HepG2 (cell line): Measurements from ENCODE around the gene DAPK1. TPM values are rescaled to one million over a fixed set of nuclear protein-coding genes. Genes with fewer than 3 reads are reported as not detected.

Experiments
- ATAC-seq: fragments of 200-7000 bp; cut with Tn5 transposase; 3 replicates; pipeline ENCODE4 v1.9.1; 2020; ENCODE audit warnings: mild to moderate bottlenecking, moderate library complexity
- BruUV-seq: library from RNA; stranded (reverse); fragments of 400-500 nt; replicated peaks from 2 replicates; lab custom pipeline; 2021; lab: Mats Ljungman, UMichigan
- CTCF ChIA-PET: fragments of 300-600 bp; formaldehyde crosslinking; extraction: SDS; loops from one replicate; lab custom pipeline; 2021; ENCODE audit warnings: low total read pairs, inconsistent platforms, low intra/inter-chr PET ratio; lab: Yijun Ruan, JAX
- POLR2A ChIA-PET: fragments of 350-600 bp; sonication (Branson Sonifier 250); formaldehyde crosslinking; loops from one replicate; lab custom pipeline; 2020; ENCODE audit warnings: antibody characterized with exemption, inconsistent platforms; lab: Yijun Ruan, JAX
- DNase-seq: peaks from one replicate; pipeline ENCODE4 v3.0.0-alpha.2; 2015; ENCODE audit warnings: low spot score
- FAIRE-seq: peaks from 3 replicates; lab custom pipeline; 2011; peaks lifted over from hg19 to GRCh38; lab: Jason Lieb, UNC
- H2AFZ ChIP-seq: one replicate; pipeline ENCODE4 v1.6.1; 2011; ENCODE audit warnings: low read length, inconsistent platforms
- H3K27ac ChIP-seq: fragments of 300-600 bp; 3 replicates; pipeline ENCODE4 v1.8.0; 2011; ENCODE audit warnings: mixed run types, mild to moderate bottlenecking, mixed read lengths, low read length, inconsistent platforms; ENCODE audit not compliant: insufficient read depth; ENCODE audit errors: extremely low read length
- H3K27me3 ChIP-seq, 2 experiments: fragments of 200-600 bp in 1 of 2; 2 replicates in 1 of 2; 3 replicates in 1 of 2; pipeline versions ENCODE4 v1.6.0 to v1.8.0; 2011; ENCODE audit warnings: low read length in 2 of 2, mild to moderate bottlenecking in 2 of 2, moderate library complexity in 2 of 2, inconsistent platforms in 1 of 2; ENCODE audit not compliant: insufficient read depth in 2 of 2, control insufficient read depth in 1 of 2
- H3K36me3 ChIP-seq, 2 experiments: fragments of 200-600 bp in 1 of 2; replicated peaks in 1 of 2; 2 replicates in 1 of 2; 3 replicates in 1 of 2; pipeline versions ENCODE4 v1.5.1 to v1.8.0; 2011; ENCODE audit warnings: low read length in 2 of 2, inconsistent platforms in 1 of 2; ENCODE audit not compliant: insufficient read depth in 2 of 2, control insufficient read depth in 1 of 2
- H3K4me1 ChIP-seq: 2 replicates; pipeline ENCODE4 v1.5.1; 2012; ENCODE audit warnings: low read length, inconsistent platforms; ENCODE audit not compliant: insufficient read depth
- H3K4me2 ChIP-seq: 2 replicates; pipeline ENCODE4 v1.6.0; 2011; ENCODE audit warnings: low read depth, low read length, inconsistent platforms
- H3K4me3 ChIP-seq, 3 experiments: fragments of 200-600 bp in 1 of 3; sonication (generic), shearing (Covaris generic) in 1 of 3; replicated peaks in 1 of 3; 2 replicates each; pipeline ENCODE4 v1.5.1; 2011 to 2016; ENCODE audit warnings: low read length in 3 of 3, inconsistent platforms in 2 of 3, low read depth in 2 of 3, mild to moderate bottlenecking in 2 of 3, control low read depth in 1 of 3, mixed read lengths in 1 of 3; ENCODE audit not compliant: insufficient read depth in 1 of 3
- H3K79me2 ChIP-seq: one replicate; pipeline ENCODE4 v1.6.1; 2011; ENCODE audit warnings: low read length, inconsistent platforms; ENCODE audit not compliant: insufficient read depth
- H3K9ac ChIP-seq: 2 replicates; pipeline ENCODE4 v1.6.0; 2011; ENCODE audit warnings: mild to moderate bottlenecking, low read depth, low read length, inconsistent platforms; ENCODE audit not compliant: insufficient read depth
- H3K9me3 ChIP-seq: 2 replicates; pipeline ENCODE4 v1.5.1; 2012; ENCODE audit warnings: mild to moderate bottlenecking, low read length
- H4K20me1 ChIP-seq: 2 replicates; pipeline ENCODE4 v1.6.0; 2011; ENCODE audit warnings: inconsistent platforms, mild to moderate bottlenecking, low read length, moderate library complexity; ENCODE audit not compliant: insufficient read depth
- ASH2L ChIP-seq: fragments of 300-600, 200-600 bp; sonication (generic); IDR thresholded peaks from 2 replicates; pipeline ENCODE4 v1.7.0; 2017; ENCODE audit warnings: low read depth, mild to moderate bottlenecking, moderate library complexity, mixed read lengths, low read length; ENCODE audit not compliant: insufficient read length
- FOSL2 ChIP-seq: sonication (generic); formaldehyde crosslinking; IDR thresholded peaks from 2 replicates; pipeline ENCODE4 v1.4.0; 2020; ENCODE audit warnings: missing genetic modification reagents
- GATA4 ChIP-seq: sonication (generic); IDR thresholded peaks from 2 replicates; pipeline ENCODE4 v1.6.1; 2016; ENCODE audit warnings: antibody characterized with exemption, low read depth, borderline replicate concordance
- GMEB1 ChIP-seq: sonication (generic); formaldehyde crosslinking; IDR thresholded peaks from 2 replicates; pipeline ENCODE4 v1.5.1; 2020; ENCODE audit warnings: missing genetic modification reagents, mild to moderate bottlenecking, borderline replicate concordance
- KLF11 ChIP-seq: IDR thresholded peaks from 2 replicates; pipeline ENCODE4 v1.6.1; 2016; ENCODE audit warnings: missing compliant biosample characterization
- KLF6 ChIP-seq: IDR thresholded peaks from 2 replicates; pipeline ENCODE4 v1.8.0; 2016; ENCODE audit warnings: missing biosample characterization, missing genetic modification reagents
- NFE2 ChIP-seq: sonication (generic); formaldehyde crosslinking; IDR thresholded peaks from 2 replicates; pipeline ENCODE4 v1.4.0; 2020; ENCODE audit warnings: missing genetic modification reagents
- RAD21 ChIP-seq: fragments of 450-650 bp; formaldehyde crosslinking; IDR thresholded peaks from 2 replicates; pipeline ENCODE4 v1.5.0; 2020; ENCODE audit warnings: mild to moderate bottlenecking
- REL ChIP-seq: sonication (generic); formaldehyde crosslinking; conservative IDR thresholded peaks from 2 replicates; pipeline ENCODE4 v1.8.0; 2022; ENCODE audit warnings: mild to moderate bottlenecking, missing genetic modification reagents, moderate library complexity
- SNAI1 ChIP-seq: sonication (generic); formaldehyde crosslinking; IDR thresholded peaks from 2 replicates; pipeline ENCODE4 v1.5.0; 2020; ENCODE audit warnings: mild to moderate bottlenecking, missing genetic modification reagents, borderline replicate concordance
- ZBTB21 ChIP-seq: sonication (generic); formaldehyde crosslinking; IDR thresholded peaks from 2 replicates; pipeline ENCODE4 v1.4.0; 2020; ENCODE audit warnings: missing genetic modification reagents
- ZFP36L2 ChIP-seq: sonication (generic); formaldehyde crosslinking; IDR thresholded peaks from 2 replicates; pipeline ENCODE4 v1.4.0; 2020; ENCODE audit warnings: missing genetic modification reagents
- ZNF329 ChIP-seq: sonication (generic); formaldehyde crosslinking; IDR thresholded peaks from 2 replicates; pipeline ENCODE4 v1.9.0; 2021; ENCODE audit warnings: low read depth, mild to moderate bottlenecking, missing genetic modification reagents
- ZNF337 ChIP-seq: sonication (generic); formaldehyde crosslinking; IDR thresholded peaks from 2 replicates; pipeline ENCODE4 v1.5.1; 2020; ENCODE audit warnings: missing genetic modification reagents, low read depth, mild to moderate bottlenecking, borderline replicate concordance
- ZNF530 ChIP-seq: sonication (generic); formaldehyde crosslinking; IDR thresholded peaks from 2 replicates; pipeline ENCODE4 v1.5.0; 2020; ENCODE audit warnings: low read depth, mild to moderate bottlenecking, missing genetic modification reagents
- ZNF674 ChIP-seq: sonication (generic); formaldehyde crosslinking; IDR thresholded peaks from 2 replicates; pipeline ENCODE4 v1.5.0; 2020; ENCODE audit warnings: low read depth, mild to moderate bottlenecking, missing genetic modification reagents
- ZNF720 ChIP-seq: sonication (generic); formaldehyde crosslinking; IDR thresholded peaks from 2 replicates; pipeline ENCODE4 v1.4.0; 2020; ENCODE audit warnings: missing genetic modification reagents
- WGBS: methylation state at CpG from one replicate; pipeline ENCODE4 v1.1.6; 2017; ENCODE audit warnings: low lambda C conversion rate; 5-methylcytosine and 5-hydroxymethylcytosine counted together
- in situ Hi-C: cut with HindIII; loops from 2 replicates; pipeline ENCODE4 v1.10.0; 2017; ENCODE audit warnings: low pct_unique_long_range_greater_than_20kb; ENCODE audit not compliant: extremely low pct_ligation_motif_present
- intact Hi-C: fragments of 100-400 bp; cut with micrococcal nuclease; formaldehyde crosslinking; loops from one replicate; pipeline ENCODE4 v1.10.0; 2022; ENCODE audit not compliant: unreplicated experiment
- polyA plus RNA-seq, 8 experiments: library from polyadenylated mRNA; depleted of rRNA in 3 of 8; stranded (reverse) in 7 of 8; unstranded in 1 of 8; fragments of >200 nt; fragmentation: Illumina TruSeq in 4 of 8; extraction: Trizol in 4 of 8; gene quantifications; 2 replicates each; pipeline versions ENCODE4 v1.2.1 to v1.2.3, GENCODE V29; 2011 to 2016; ENCODE audit warnings: low read depth in 4 of 8, missing spikeins in 1 of 8, mixed read lengths in 1 of 8; ENCODE audit not compliant: insufficient read depth in 1 of 8
- total RNA-seq, 5 experiments: library from RNA; depleted of rRNA; stranded (reverse); fragments of >200 nt; fragmentation: Illumina TruSeq; extraction: Trizol; gene quantifications; 2 replicates each; pipeline ENCODE4 v1.2.3, GENCODE V29; 2016; ENCODE audit warnings: low read depth in 1 of 5

Gene DAPK1
- total and polyA plus RNA-seq, 2 of the 13 experiments (the other 11 are each of a cell fraction or from before 2014, with no cell fraction given), result 35.7 to 35.9 TPM

GRCh38 chr9:87703636-87704276 is 206.1 kb downstream of the DAPK1 start:
- Histone ChIP-seq H3K4me2 (no peak overlapping the region), H3K27me3 (no peaks in the 10 kb centered on the region), H3K9me3 (no peaks in the 10 kb centered on the region), H3K36me3 (peaks cover 6 to 48% of the 10 kb centered on the region in 2 experiments; a peak in 4 of 5 replicates), H2AFZ (no peak overlapping the region), H3K4me1 (0 out of 2 replicates have a peak, but pooled peaks cover 12% of the 10 kb centered on the region), H3K27ac (no peak overlapping the region), H3K79me2 (no peaks in the 10 kb centered on the region), H3K9ac (no peak overlapping the region), H3K4me3 (no peak overlapping the region)
- FAIRE-seq, result no peak
- DNase-seq, result peak; percentile 41
- in situ Hi-C loops, result no loop called here
- intact Hi-C loops, result no loop called here
- POLR2A ChIA-PET, result interaction anchor here (1.1 kb wide), 1 partner anchor 22 kb away, joined by 6 read pairs; the partner anchor contains the start of gene CTSL
- 81% methylated on average over 6 of the region's 7 CpGs for WGBS
- no peak for ATAC-seq
- BruUV-seq, result no TSS peak
- CTCF ChIA-PET, result no interaction called here
- no peak for TF ChIP-seq ZBTB21
- TF ChIP-seq KLF6 (CRISPR knock-in tag), result no peak
- TF ChIP-seq ZNF329 (CRISPR knock-in tag), result no peak
- TF ChIP-seq FOSL2 (CRISPR knock-in tag), result peak; percentile 77
- TF ChIP-seq NFE2 (CRISPR knock-in tag), result peak; percentile 39; the same call in 1 of the 2 replicates
- TF ChIP-seq, all 625 proteins: peak for 2
- no peaks in the 10 kb centered on the region for H4K20me1 ChIP-seq

DNA sequence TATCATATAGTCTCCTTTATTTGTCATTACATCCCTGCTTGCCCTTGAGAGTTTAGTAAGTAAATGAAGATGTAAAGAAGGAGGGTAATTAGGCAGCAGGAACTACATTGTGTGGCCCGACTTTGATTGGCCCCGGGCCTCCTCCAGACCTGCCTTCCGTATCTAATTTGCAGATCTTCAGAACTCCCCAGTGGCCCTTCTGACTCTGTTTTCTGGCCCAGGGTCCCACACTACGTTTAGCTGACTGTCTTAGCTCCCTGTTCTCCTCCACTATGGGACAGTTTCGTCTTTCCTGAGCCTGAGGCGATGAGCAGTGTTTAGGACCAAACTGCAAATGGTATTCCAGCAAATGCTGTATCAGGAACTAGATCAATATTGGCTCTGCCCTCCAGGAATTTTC is 206.7 kb downstream of the DAPK1 start:
- no peaks in the 10 kb centered on the region for H3K79me2 ChIP-seq
- ChIA-PET POLR2A (no interaction called here), CTCF (no interaction called here)
- WGBS, result 92% methylated on average over 6 of the region's 6 CpGs
- no peaks in the 10 kb centered on the region for H3K9me3 ChIP-seq
- BruUV-seq, result no TSS peak
- DNase-seq (no peak), FAIRE-seq (no peak), ATAC-seq (no peak)
- H3K27me3 ChIP-seq, result no peaks in the 10 kb centered on the region
- H2AFZ ChIP-seq, result no peak overlapping the region
- H3K9ac ChIP-seq, result no peak overlapping the region
- no peak overlapping the region for H3K4me2 ChIP-seq
- H3K27ac ChIP-seq, result no peak overlapping the region
- intact Hi-C loops, result no loop called here
- H3K36me3 ChIP-seq, result peaks cover 6 to 45% of the 10 kb centered on the region in 2 experiments; a peak in 4 of 5 replicates
- no peaks in the 10 kb centered on the region for H4K20me1 ChIP-seq
- in situ Hi-C loops, result no loop called here
- 0 out of 2 replicates have a peak, but pooled peaks cover 12% of the 10 kb centered on the region for H3K4me1 ChIP-seq
- H3K4me3 ChIP-seq, result no peak overlapping the region
- TF ChIP-seq GATA4, result no peak
- TF ChIP-seq KLF11 (CRISPR knock-in tag), result no peak
- no peak for TF ChIP-seq RAD21 (CRISPR knock-in tag)
- TF ChIP-seq REL (CRISPR knock-in tag), result no peak
- no peak for TF ChIP-seq ZNF337
- TF ChIP-seq ZNF674 (CRISPR knock-in tag), result no peak
- TF ChIP-seq GMEB1 (CRISPR knock-in tag), result no peak
- no peak for TF ChIP-seq ZFP36L2 (CRISPR knock-in tag)
- TF ChIP-seq ASH2L, result no peak
- no peak for TF ChIP-seq ZNF720
- TF ChIP-seq ZNF530 (CRISPR knock-in tag), result no peak
- no peak for TF ChIP-seq SNAI1
